Pancreas (tissue), 10 donors: ENCODE measurements around the gene PITPNM3. TPM values are rescaled to one million over a fixed set of nuclear protein-coding genes. Genes with fewer than 3 reads are reported as not detected.

Experiments used
- ATAC-seq, 4 donors: fragments of 200-7000 bp; cut with Tn5 transposase; one replicate each; pipeline versions ENCODE4 v1.8.0 to v1.9.1; 2020; ENCODE audit warnings: mild to moderate bottlenecking in 4 of 4, moderate library complexity in 4 of 4
- DNase-seq, 6 donors: peaks; one replicate each; pipeline ENCODE4 v3.0.0-alpha.2; 2020
- FAIRE-seq: peaks from 2 replicates; lab custom pipeline; 2012; peaks lifted over from hg19 to GRCh38; lab: Jason Lieb, UNC
- H3K27ac ChIP-seq, 4 donors: fragments of 200-600 bp; sonication (generic); 1 replicate in 3 of 4; 2 replicates in 1 of 4; pipeline versions ENCODE4 v1.5.0 to v1.8.0; 2020
- H3K27me3 ChIP-seq, 4 donors: fragments of 200-600 bp; one replicate each; pipeline ENCODE4 v1.8.0; 2021
- H3K36me3 ChIP-seq, 3 donors: fragments of 200-600 bp; sonication (generic) in 1 of 3; one replicate each; pipeline versions ENCODE4 v1.5.0 to v1.8.0; 2020 to 2021
- H3K4me1 ChIP-seq, 3 donors: fragments of 200-600 bp; one replicate each; pipeline ENCODE4 v1.8.0; 2021
- H3K4me3 ChIP-seq, 4 donors: fragments of 200-600 bp; sonication (generic) in 2 of 4; one replicate each; pipeline versions ENCODE4 v1.5.0 to v1.8.0; 2020 to 2021
- H3K9me3 ChIP-seq, 4 donors: fragments of 200-600 bp; one replicate each; pipeline ENCODE4 v1.8.0; 2021
- CTCF ChIP-seq, 4 donors: fragments of 200-600 bp; sonication (generic) in 3 of 4; IDR thresholded peaks; one replicate each; pipeline versions ENCODE4 v1.5.0 to v1.8.0; 2021; ENCODE audit warnings: antibody characterized with exemption in 4 of 4
- WGBS, 2 donors: extraction: QIAGEN DNeasy Blood & Tissue Kit; methylation state at CpG; one replicate each; pipeline ENCODE4 v1.1.7; 2013; 5-methylcytosine and 5-hydroxymethylcytosine counted together
- intact Hi-C, 3 donors: fragments of 100-400 bp; cut with DNase I; formaldehyde crosslinking; loops; one replicate each; pipeline versions ENCODE4 v1.11.1 to v1.14.2; 2022
- polyA plus RNA-seq, 2 donors: library from polyadenylated mRNA; stranded (reverse); fragments of 200-250 nt; gene quantifications; one replicate each; pipeline ENCODE4 v1.2.3, GENCODE V29; 2013
- total RNA-seq, 6 donors: library from RNA; stranded (reverse); fragmentation: NEBNext Ultra II Directional in 4 of 6; extraction: Animal tissue kit (Norgen Biotek cat#: 25700) in 4 of 6; gene quantifications; one replicate each; pipeline versions ENCODE4 v1.2.1 to v1.2.4, GENCODE V29; 2021 to 2023
- donor health status: healthy with polysubstance abuse.
- donor health status: DM: no; HTN: no; CAD: no; lungs with moderate emphysema.
- donor health status: DM: no; HTN: no; CAD: no.
- donor health status: control.
- donor health status: control.
- donor health status: Bipolar disorder and iron deficiency.
- donor health status: DM: yes; HTN: yes; CAD: no.
- donor health status: DM: no; HTN: no; CAD: no.
- donor health status: DM: no; HTN: no; CAD: no.
- donor health status: DM: yes; HTN: yes; CAD: no.

Gene PITPNM3
- total and polyA plus RNA-seq, 8 donors, result 0.67 to 5.1 (median 2.5) TPM

- ATAC-seq, result peak in 3 of 4 donors; percentile 37 to 72 (median 60)
- no peak overlapping the region for H3K27ac ChIP-seq
- 67 to 76% methylated on average over 5 of the region's 5 CpGs for WGBS, 2 donors
- DNase-seq, result peak in 1 of 6 donors; percentile 45
- no peak for FAIRE-seq
- no peaks in the 10 kb centered on the region for H3K36me3 ChIP-seq
- H3K4me3 ChIP-seq, result no peak overlapping the region
- no peak for TF ChIP-seq CTCF (IDR thresholded peaks at IDR 0.05)
- H3K9me3 ChIP-seq, result no peaks in the 10 kb centered on the region
- intact Hi-C loops, result no loop called here
- no peaks in the 10 kb centered on the region for H3K27me3 ChIP-seq
- no peaks in the 10 kb centered on the region for H3K4me1 ChIP-seq
These were observed 49.6 kb downstream of the PITPNM3 start for GRCh38 chr17:6506679-6507231.

- no peak for ATAC-seq
These were observed 50.8 kb downstream of the PITPNM3 start for GRCh38 chr17:6505425-6506142.

GRCh38 chr17:6503641-6504195 is 52.6 kb downstream of the PITPNM3 start:
- H3K9me3 ChIP-seq, result no peaks in the 10 kb centered on the region
- TF ChIP-seq CTCF (IDR thresholded peaks at IDR 0.05), result no peak
- no peak overlapping the region for H3K27ac ChIP-seq
- FAIRE-seq (no peak), ATAC-seq (no peak), DNase-seq (no peak)
- H3K27me3 ChIP-seq, result no peaks in the 10 kb centered on the region
- no peaks in the 10 kb centered on the region for H3K4me1 ChIP-seq
- H3K4me3 ChIP-seq, result no peak overlapping the region
- intact Hi-C loops, result no loop called here
- no peaks in the 10 kb centered on the region for H3K36me3 ChIP-seq
- 78 to 85% methylated on average over 7 of the region's 7 CpGs for WGBS, 2 donors

More at GRCh38 chr17:6505425-6506142, 50.8 kb downstream of the PITPNM3 start:
- no peak for FAIRE-seq
- no peaks in the 10 kb centered on the region for H3K27me3 ChIP-seq
- intact Hi-C loops, result no loop called here
- DNase-seq, result peak in 1 of 6 donors; percentile 11
- no peaks in the 10 kb centered on the region for H3K36me3 ChIP-seq
- no peak overlapping the region for H3K27ac ChIP-seq
- H3K9me3 ChIP-seq, result no peaks in the 10 kb centered on the region
- WGBS, 2 donors, result 85 to 89% methylated on average over 12 of the region's 12 CpGs
- H3K4me3 ChIP-seq, result no peak overlapping the region
- no peaks in the 10 kb centered on the region for H3K4me1 ChIP-seq
- TF ChIP-seq CTCF (IDR thresholded peaks at IDR 0.05), result no peak

- H3K36me3 ChIP-seq, result no peaks in the 10 kb centered on the region
- no peak for ATAC-seq
- TF ChIP-seq CTCF (IDR thresholded peaks at IDR 0.05), result no peak
- no peaks in the 10 kb centered on the region for H3K9me3 ChIP-seq
- H3K4me1 ChIP-seq, result no peaks in the 10 kb centered on the region
- H3K27me3 ChIP-seq, result no peaks in the 10 kb centered on the region
- H3K27ac ChIP-seq, result no peak overlapping the region
- H3K4me3 ChIP-seq, result no peak overlapping the region
- intact Hi-C loops, result no loop called here
- no peak for DNase-seq
- no peak for FAIRE-seq
- 77 to 80% methylated on average over 7 to 8 of the region's 8 CpGs for WGBS, 2 donors
These were observed 53.4 kb downstream of the PITPNM3 start for GRCh38 chr17:6502871-6503509.
